Activated CD8-positive, alpha-beta memory T cell treated with anti-CD3 and anti-CD28 coated beads, Interleukin-2, amount 50 U/mL, for 1 hour (primary cell): ENCODE measurements around the gene ZBTB45.
"Not testable (repeated sequence)": the region's sequence is repeated elsewhere in the genome, so short reads cannot be mapped to it uniquely, and the experiment has no call there.

Experiments used
- DNase-seq: peaks from one replicate; pipeline ENCODE4 v3.0.0-alpha.2; 2020; ENCODE audit errors: extremely low read depth

Gene ZBTB45

GRCh38 chr19:58554494-58555368 is 35.1 kb upstream of the ZBTB45 start, which contains the start of gene CHMP2A:
CHMP2A (minus strand) TSS chr19:58555105; CDS start chr19:58554212, 893 bp downstream.
- peak; percentile 91 for DNase-seq

DNA sequence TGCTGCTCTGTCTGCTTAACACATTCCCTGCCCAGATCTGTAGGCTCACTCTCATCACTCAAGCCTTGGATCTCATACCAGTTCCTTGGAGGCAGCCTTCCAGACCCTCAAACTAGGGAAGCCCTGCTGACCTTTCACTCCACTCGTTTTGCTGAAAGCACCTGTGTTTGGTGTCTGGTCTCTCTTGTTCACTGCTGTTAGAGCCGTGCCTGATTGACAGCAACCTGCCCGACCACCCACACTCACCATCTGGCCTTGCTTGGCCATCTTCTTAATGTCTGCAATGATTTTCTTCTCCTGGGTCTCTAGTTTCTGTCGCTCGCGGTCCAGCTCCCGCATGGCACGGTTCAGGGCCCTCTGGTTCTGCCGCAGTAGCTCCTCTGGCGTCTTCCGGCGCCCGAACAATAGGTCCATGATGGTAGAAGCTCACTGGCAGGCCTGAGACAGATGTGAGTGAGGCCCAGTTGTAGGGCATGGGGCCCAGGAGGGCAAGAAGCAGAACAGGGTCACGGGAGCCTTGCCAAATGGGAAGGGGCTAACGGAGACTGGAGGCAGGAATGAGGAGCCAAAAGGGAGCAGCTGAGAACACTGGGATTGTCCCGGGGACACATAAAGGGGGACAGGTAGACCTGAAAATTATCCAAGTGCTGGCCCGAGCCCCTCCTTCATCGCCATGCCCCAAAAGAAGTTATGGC is 34.3 kb upstream of the ZBTB45 start:
- no peak for DNase-seq

- DNase-seq: no peak
Measured at GRCh38 chr19:58552655-58553054, 33.0 kb upstream of the ZBTB45 start.

- no peak for DNase-seq
Measured at GRCh38 chr19:58551577-58552471, 32.2 kb upstream of the ZBTB45 start.

DNA sequence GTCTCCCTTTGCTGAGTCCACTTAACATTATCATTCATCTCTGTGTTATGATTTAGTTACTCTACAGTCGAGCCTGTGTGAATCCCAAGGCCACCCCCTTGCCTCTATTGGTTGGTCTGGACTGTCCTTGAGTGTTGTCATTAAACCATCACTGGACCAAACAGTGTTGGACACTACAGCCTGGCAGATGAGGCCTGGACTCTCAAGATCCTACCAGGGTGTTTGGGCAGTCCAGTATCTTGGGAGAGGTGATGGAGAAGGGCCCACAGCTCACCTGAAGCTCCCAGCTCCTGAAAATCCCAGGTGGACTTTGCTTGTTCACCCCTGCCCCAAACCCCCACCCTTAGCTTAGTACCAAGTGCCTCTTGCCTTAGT is 31.5 kb upstream of the ZBTB45 start:
- DNase-seq: no peak

DNA sequence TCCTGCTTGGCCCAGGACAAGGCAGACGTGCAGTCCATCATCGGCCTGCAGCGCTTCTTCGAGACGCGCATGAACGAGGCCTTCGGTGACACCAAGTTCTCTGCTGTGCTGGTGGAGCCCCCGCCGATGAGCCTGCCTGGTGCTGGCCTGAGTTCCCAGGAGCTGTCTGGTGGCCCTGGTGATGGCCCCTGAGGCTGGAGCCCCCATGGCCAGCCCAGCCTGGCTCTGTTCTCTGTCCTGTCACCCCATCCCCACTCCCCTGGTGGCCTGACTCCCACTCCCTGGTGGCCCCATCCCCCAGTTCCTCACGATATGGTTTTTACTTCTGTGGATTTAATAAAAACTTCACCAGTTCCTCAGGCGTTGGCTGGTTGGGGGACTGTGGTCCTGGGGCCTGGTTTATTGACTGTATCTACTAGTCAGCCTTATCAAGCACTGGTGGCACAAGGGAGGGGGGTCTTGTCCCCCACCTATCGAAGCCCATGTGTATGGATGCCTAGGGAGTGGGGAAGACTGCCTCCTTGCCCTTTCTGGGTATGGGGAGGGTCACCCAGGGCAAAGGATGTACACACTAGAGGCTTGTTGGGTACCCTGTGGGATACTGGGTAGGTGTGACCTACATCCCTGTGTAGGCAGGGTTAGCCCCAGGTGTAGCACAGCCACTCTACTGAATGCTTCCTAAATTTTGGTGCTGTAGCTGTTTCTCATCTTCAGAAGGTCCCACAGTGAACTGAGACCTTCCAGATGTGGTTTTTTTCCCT is 30.9 kb upstream of the ZBTB45 start:
- DNase-seq: no peak

GRCh38 chr19:58549664-58550361 is 30.2 kb upstream of the ZBTB45 start:
- no peak for DNase-seq

GRCh38 chr19:58548859-58549663 is 29.5 kb upstream of the ZBTB45 start:
- DNase-seq: no peak

- DNase-seq: no peak
Measured at GRCh38 chr19:58547323-58548312, 28.0 kb upstream of the ZBTB45 start.

- DNase-seq: no peak
Measured at GRCh38 chr19:58546019-58546530, 26.5 kb upstream of the ZBTB45 start.

DNA sequence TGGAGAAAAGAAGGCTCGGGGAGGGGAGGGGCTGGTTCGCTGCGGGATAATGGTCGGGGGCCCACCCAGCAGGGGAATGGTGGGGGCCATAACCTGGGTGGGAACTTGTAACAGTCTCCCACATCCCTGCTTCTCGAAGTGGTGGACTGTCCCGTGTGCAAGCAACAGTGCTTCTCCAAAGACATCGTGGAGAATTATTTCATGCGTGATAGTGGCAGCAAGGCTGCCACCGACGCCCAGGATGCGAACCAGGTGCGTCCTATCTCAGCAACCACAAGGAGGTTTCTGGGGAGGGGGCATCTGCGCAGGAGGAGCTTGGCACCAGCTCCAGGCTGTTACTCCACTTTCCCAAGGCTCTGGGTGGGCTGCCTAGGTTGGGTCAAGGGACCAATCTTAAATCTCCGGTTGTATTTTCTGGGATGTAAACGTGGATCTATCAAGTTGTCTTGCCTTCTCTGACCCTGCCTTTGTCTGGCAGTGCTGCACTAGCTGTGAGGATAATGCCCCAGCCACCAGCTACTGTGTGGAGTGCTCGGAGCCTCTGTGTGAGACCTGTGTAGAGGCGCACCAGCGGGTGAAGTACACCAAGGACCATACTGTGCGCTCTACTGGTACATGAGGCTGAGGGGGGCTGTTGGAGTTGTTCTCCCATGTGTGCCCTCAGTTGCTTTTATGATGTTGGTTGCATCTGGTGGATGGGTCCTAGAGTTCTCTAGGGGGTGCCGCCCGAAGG is 25.8 kb upstream of the ZBTB45 start:
- DNase-seq: no peak

- DNase-seq: no peak
Measured at GRCh38 chr19:58544591-58545285, 25.1 kb upstream of the ZBTB45 start.

DNA sequence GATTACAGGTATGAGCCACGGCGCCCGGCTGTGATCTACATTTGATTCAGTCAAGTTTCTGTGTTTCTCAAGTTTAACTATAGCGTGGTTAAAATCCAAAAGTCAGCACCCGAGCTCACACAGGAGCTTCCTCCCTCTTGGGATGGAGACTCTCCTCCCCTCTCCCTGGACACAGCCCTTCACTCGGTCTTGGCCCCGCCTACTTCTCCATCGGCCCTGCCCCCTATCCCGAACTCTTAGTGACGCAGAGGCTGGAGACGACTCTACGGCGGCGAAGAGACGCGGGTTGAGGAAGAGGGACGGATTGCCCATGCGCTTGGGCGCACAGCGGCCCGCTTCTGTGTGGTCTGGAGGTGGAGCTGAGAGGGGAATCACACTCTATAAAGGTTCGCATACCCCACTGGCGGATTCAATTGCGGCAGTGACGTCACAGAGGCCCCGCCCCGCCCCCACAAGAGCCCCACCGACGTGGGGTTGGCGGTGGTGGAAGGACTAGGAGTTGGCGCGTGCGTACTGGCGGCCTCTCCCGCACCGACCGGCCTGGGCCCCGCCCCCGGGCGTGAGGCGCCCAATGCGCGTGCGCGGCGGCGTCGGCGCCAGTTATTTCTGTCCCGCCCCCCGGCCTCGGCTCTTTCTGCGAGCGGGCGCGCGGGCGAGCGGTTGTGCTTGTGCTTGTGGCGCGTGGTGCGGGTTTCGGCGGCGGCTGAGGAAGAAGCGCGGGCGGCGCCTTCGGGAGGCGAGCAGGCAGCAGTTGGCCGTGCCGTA is 24.4 kb upstream of the ZBTB45 start, which contains the start of gene TRIM28:
Gene TRIM28, plus strand, starts transcription at position 239 of the 765 bp plus-strand sequence. CDS start 694 bp downstream, outside the sequence.
- DNase-seq: peak; percentile 99

DNA sequence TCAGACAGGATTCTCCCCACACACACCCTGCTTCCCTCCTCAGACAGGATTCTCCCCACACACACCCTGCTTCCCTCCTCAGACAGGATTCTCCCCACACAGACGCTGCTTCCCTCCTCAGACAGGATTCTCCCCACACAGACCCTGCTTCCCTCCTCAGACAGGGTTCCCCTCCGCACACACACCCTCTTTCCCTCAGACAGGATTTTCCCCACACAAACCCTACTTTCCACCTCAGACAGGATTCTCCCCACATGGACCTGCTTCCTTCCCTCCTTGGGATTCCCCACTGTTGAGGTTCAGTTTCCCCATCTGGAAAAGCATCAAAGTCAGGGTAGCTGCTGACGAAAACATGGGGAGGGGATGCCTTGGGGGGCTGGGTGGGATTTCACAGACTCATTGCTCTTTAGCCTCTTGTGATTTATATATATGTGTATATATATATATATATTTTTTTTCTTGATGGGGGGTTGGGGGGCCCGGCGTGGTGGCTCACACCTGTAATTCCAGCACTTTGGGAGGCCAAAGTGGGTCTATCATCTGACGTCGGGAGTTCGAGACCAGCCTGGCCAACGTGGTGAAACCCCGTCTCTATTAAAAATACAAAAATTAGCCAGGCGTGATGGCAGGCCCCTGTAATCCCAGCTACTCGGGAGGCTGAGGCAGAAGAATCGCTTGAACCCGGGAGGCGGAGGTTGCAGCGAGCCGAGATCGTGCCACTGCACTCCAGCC is 23.2 kb upstream of the ZBTB45 start:
- DNase-seq: not testable (repeated sequence)

- DNase-seq: not testable (repeated sequence)
Measured at GRCh38 chr19:58539169-58539559, 19.6 kb upstream of the ZBTB45 start.
